Panc1 (cell line): ENCODE measurements around the gene ADAMTSL3.

Experiments
- POLR2AphosphoS5 ChIP-seq: IDR thresholded peaks from 2 replicates; pipeline ENCODE4 v1.6.1; 2012; ENCODE audit warnings: mild to moderate bottlenecking, low read depth, low read length, moderate library complexity
- SIN3A ChIP-seq: IDR thresholded peaks from 2 replicates; pipeline ENCODE4 v1.6.1; 2012; ENCODE audit warnings: low read depth, mild to moderate bottlenecking, low read length, moderate library complexity, borderline replicate concordance; ENCODE audit not compliant: insufficient read depth
- TF ChIP-seq, protein P1 (sequence below): fragments of 450-650 bp; IDR thresholded peaks from 2 replicates; pipeline ENCODE4 v1.5.1; 2017; ENCODE audit warnings: mild to moderate bottlenecking
- TF ChIP-seq, protein P2 (sequence below), 2 experiments: IDR thresholded peaks; 2 replicates each; pipeline ENCODE4 v1.6.1; 2011 to 2012; ENCODE audit warnings: low read depth in 2 of 2, control low read depth in 1 of 2, low read length in 1 of 2, mild to moderate bottlenecking in 1 of 2, moderate library complexity in 1 of 2; ENCODE audit not compliant: insufficient read depth in 1 of 2

- TF ChIP-seq, protein P1, sequence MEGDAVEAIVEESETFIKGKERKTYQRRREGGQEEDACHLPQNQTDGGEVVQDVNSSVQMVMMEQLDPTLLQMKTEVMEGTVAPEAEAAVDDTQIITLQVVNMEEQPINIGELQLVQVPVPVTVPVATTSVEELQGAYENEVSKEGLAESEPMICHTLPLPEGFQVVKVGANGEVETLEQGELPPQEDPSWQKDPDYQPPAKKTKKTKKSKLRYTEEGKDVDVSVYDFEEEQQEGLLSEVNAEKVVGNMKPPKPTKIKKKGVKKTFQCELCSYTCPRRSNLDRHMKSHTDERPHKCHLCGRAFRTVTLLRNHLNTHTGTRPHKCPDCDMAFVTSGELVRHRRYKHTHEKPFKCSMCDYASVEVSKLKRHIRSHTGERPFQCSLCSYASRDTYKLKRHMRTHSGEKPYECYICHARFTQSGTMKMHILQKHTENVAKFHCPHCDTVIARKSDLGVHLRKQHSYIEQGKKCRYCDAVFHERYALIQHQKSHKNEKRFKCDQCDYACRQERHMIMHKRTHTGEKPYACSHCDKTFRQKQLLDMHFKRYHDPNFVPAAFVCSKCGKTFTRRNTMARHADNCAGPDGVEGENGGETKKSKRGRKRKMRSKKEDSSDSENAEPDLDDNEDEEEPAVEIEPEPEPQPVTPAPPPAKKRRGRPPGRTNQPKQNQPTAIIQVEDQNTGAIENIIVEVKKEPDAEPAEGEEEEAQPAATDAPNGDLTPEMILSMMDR, result no peak
- no peak for TF ChIP-seq SIN3A
- TF ChIP-seq, protein P2, sequence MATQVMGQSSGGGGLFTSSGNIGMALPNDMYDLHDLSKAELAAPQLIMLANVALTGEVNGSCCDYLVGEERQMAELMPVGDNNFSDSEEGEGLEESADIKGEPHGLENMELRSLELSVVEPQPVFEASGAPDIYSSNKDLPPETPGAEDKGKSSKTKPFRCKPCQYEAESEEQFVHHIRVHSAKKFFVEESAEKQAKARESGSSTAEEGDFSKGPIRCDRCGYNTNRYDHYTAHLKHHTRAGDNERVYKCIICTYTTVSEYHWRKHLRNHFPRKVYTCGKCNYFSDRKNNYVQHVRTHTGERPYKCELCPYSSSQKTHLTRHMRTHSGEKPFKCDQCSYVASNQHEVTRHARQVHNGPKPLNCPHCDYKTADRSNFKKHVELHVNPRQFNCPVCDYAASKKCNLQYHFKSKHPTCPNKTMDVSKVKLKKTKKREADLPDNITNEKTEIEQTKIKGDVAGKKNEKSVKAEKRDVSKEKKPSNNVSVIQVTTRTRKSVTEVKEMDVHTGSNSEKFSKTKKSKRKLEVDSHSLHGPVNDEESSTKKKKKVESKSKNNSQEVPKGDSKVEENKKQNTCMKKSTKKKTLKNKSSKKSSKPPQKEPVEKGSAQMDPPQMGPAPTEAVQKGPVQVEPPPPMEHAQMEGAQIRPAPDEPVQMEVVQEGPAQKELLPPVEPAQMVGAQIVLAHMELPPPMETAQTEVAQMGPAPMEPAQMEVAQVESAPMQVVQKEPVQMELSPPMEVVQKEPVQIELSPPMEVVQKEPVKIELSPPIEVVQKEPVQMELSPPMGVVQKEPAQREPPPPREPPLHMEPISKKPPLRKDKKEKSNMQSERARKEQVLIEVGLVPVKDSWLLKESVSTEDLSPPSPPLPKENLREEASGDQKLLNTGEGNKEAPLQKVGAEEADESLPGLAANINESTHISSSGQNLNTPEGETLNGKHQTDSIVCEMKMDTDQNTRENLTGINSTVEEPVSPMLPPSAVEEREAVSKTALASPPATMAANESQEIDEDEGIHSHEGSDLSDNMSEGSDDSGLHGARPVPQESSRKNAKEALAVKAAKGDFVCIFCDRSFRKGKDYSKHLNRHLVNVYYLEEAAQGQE (IDR thresholded peaks at IDR 0.05; ENCODE audit: insufficient read depth in 1 of 2, low read depth in 2 of 2, low read length in 1 of 2), result no peak
- TF ChIP-seq POLR2AphosphoS5, result no peak
Measured at GRCh38 chr15:83815506-83815905, 161.6 kb downstream of the ADAMTSL3 start.
